HK-2 (cell line): ENCODE results near the gene GRIP2.

Source experiments
- DNase-seq: peaks from one replicate; pipeline ENCODE4 v3.0.0-alpha.2; 2018; ENCODE audit not compliant: unreplicated experiment

GRIP2 gene

GRCh38 chr3:14485981-14486380 lies 54.2 kb downstream of the GRIP2 start:
- DNase-seq = no peak

GRCh38 chr3:14484741-14485140 lies 55.4 kb downstream of the GRIP2 start:
- no peak for DNase-seq

DNA sequence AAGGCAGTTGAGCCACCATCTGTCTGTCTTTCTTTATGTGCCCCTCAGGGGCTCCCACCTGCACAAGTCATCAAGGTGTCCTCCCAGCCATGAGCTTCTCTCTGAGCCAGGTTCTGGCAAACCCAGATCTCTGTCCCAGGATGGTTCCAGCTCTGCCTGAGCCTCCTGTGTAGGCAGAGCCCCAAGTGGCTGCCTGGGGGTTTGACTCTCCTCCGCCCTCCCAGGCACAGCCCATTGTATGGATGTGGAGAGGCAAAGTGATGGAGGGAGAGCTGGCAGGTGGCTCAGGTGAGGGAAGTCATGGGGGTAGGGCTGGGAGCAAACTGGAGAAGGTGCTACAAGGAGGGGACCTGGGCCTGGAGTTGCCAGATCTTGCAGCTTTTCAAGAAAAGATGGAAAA lies 56.9 kb downstream of the GRIP2 start:
- DNase-seq = no peak

GRCh38 chr3:14482271-14482721 lies 57.8 kb downstream of the GRIP2 start:
- DNase-seq = no peak

DNA sequence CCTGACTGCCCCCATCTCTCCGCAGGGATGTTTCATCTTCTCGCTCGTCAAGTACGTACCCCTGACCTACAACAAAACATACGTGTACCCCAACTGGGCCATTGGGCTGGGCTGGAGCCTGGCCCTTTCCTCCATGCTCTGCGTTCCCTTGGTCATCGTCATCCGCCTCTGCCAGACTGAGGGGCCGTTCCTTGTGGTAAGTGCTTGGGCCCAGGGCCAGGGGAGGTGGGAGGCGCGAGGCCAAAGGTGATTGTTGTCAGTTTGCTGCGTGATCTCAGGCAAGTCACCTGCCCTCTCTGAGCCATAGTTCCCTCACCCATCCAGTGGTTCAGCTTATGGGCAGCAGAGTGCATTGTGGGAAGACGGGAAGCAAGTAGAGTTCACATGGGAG lies 58.5 kb downstream of the GRIP2 start:
- DNase-seq = no peak

- DNase-seq = no peak
These were observed 59.0 kb downstream of the GRIP2 start for GRCh38 chr3:14481018-14481645.

GRCh38 chr3:14480207-14481017 lies 59.7 kb downstream of the GRIP2 start:
- no peak for DNase-seq

- no peak for DNase-seq
These were observed 60.6 kb downstream of the GRIP2 start for GRCh38 chr3:14479591-14479990.

GRCh38 chr3:14478956-14479550 lies 61.1 kb downstream of the GRIP2 start:
- no peak for DNase-seq

DNA sequence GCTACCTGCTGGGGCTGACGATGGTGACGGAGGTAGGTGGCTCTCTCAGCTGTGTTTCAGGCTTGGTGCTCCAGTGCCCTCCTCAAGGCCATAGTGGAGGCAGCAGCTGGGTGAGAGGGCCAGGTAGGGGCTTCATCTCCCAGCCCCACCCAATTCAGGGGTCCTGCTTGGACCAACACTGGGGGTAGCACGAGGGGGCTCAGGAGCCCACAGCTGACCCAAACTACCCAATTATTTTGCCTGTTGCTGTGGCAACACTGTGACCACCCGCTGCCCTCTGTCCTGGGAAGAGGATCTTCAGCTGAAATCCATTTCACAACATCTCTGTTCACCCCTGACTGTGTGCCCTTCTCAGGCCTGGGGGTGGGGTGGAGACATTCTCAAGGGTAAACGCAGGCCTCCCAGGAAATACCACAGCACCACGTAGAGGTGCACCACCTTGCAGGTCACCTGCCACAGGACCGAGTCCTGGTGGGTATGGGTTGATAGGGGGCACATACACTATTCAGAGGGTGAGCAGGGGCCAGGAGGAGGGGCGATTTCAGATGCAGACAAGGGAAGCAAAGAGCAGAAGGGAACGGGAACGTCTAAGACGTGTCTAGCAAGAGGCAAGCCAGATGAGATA lies 62.7 kb downstream of the GRIP2 start:
- DNase-seq = no peak

GRCh38 chr3:14476583-14477265 lies 63.4 kb downstream of the GRIP2 start:
- DNase-seq = no peak

DNA sequence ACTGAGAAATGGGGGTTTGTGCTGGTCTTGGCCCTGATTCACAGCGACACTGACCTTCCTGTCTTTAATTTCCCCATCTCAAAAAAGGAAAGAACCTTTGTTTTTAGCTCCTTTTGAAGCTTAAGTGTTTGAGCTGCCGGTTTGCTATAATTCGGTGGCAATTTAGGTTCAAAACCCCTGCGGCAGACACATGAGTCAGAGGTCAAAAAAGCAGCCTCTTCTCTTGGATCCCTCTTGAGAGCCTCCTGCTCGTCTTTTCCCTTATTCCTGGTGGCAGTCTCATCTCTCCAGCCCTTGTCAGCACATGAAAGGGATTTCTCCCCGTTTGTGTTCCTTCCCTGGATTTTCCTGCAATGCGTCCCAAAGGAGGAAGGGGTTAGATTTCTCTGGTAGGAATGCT lies 64.5 kb downstream of the GRIP2 start:
- no peak for DNase-seq

DNA sequence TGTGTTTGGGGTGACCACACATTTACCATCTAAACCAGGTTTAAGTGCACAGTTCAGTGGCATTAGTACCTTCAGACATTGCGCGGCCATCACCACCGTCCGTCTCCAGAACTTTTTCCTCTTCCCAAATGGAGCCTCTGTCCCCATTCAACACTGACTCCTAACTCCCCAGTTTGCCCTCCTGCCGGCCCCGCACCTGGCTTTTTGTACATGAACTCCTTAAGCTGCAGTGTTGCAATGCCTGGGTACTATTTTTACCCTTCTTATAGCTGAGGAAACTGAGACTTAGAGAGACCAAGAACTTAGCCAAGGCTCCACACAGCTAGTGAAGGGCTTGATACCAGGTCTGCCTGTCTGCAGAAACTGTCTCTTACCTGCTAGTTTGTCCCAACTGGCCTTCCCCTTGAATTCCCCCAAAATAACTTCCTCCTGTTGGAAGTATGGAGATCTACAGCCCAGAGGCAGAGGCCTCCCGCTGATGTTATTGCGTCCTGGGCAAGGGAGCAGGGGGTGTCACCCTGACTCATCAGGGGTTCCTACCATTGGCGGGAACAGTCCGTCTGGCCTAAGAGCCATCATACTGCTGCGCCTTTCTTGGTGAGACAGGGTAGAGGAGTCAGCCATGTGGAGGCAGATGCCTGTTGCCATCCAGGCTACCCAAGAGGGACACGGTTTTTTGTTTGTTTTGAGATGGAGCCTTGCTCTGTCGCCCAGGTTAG lies 65.6 kb downstream of the GRIP2 start:
- no peak for DNase-seq

DNA sequence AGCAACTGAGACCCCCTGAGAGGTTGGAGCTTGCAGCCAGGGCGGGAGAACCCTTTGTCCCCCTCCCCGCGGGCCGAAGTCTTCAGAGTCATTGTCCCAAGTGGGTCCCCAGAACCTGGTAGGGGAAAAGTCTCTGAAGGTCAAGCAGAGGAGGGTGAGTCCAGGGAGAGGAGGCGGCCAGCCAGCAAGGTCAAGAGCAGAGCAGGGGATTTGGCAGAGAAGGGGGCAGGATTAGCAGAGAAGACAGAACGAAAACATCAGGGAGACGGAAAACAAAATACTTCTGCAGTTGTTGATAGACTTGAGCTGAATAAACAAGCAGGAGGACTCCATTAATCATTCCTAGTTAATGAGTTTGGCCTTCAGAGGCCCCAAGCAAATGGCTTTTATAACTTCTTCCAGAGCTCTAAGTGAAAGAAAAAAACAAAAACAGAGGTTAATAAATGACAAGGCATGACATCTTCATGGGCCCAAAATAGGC lies 66.7 kb downstream of the GRIP2 start:
- no peak for DNase-seq

GRCh38 chr3:14472471-14473351 lies 67.4 kb downstream of the GRIP2 start:
- peak; percentile 84 for DNase-seq

DNA sequence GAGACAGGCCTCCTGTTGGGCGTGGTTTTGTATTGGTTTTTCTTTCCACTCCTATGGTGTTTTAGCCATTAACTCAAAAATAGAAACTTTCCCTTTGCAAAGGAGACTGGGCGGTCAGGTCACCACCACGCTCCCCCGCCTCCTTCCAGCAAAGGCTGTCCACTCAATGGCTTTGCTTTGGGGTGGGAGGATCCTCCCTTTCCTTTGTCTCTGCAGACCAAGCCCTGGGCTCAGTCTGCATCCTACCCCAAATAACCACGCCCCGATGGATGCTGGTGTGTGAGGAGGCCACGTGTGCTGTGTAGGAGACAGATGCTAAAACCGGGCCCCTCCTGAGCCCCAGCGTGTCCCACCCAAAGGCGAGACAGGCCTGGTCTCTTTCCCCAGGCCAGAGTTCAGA lies 68.5 kb downstream of the GRIP2 start:
- no peak for DNase-seq

DNA sequence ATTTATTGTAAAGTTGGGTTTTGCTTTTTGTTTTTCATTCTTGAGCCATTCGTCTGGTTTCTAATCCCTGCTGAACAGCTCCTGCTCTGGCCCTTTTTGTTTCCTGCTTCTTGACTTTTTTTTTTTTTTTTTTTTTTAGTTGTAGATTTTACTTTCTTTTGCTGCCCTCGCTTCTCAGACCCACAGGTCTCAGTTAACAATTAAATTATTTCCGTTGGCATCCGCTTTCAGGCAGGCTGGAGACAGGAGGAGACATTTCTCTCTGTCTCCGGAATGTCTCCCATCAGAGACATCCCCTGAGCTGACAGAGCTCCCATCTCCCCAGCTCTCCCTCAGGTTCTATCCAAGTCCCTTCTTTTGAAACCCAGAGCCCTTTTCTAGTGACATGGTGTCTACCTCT lies 69.1 kb downstream of the GRIP2 start:
- DNase-seq = no peak

DNA sequence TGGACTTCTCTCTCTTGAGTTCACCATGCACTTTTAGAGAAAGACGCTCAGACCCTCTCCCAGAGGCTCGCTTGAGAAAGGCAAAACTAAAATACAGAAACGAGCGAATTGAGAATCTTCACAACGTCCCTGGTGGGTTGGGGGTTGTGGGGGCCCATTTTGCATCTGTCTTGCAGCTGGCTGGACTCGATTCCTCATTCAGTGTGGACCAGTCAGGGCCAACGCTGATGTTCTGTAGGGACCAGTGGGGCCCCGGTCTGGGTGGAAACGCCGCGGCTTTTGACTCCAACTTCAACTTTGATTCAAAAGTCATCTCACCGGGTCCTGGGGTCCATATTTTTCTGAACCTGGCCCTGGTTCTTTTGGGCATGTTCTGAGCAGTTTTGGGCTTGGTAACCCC lies 69.7 kb downstream of the GRIP2 start:
- DNase-seq = no peak

DNA sequence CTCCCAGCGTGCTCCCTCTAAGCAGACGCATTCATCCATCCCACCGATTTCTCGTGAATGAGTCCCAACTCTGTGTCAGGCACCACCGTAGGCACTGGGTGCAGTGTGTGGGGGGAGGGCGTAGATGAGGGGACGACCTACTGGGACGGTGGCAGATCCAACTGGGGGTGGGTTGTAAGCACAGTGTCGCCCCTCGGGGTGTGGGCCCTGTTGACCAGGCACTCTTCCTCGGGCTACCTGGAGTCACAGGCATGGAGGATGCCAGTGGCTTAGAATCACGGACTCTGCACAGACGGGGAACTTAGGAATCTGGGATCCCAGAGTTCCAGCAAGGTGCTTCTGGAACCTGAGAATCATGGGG lies 71.5 kb downstream of the GRIP2 start:
- no peak for DNase-seq
